T-cell (primary cell): Measurements from ENCODE around the gene ZCCHC13. TPM values are rescaled to one million over a fixed set of nuclear protein-coding genes. Genes with fewer than 3 reads are reported as not detected.

Experiments used
- ATAC-seq, 4 experiments: fragments of 200-7000 bp in 3 of 4; fragments of 150-1000 bp in 1 of 4; cut with Tn5 transposase; replicated peaks in 1 of 4; 1 replicate in 3 of 4; 2 replicates in 1 of 4; pipeline ENCODE4 v1.10.0; 2021; ENCODE audit warnings: moderate library complexity in 3 of 4, mild to moderate bottlenecking in 2 of 4, moderate number of reproducible peaks in 1 of 4
- CTCF ChIA-PET, 2 donors: fragments of 300-600 bp; sonication (Branson Sonifier 250); formaldehyde crosslinking; loops; one replicate each; lab custom pipeline; 2022; ENCODE audit warnings: antibody characterized with exemption in 2 of 2; lab: Charles Lee
- POLR2A ChIA-PET, 2 donors: fragments of 300-600 bp; sonication (Branson Sonifier 250); formaldehyde crosslinking; loops; one replicate each; lab custom pipeline; 2022; ENCODE audit warnings: antibody characterized with exemption in 2 of 2; lab: Charles Lee
- DNase-seq, 35 experiments: peaks; one replicate each; pipeline versions ENCODE4 v3.0.0 to v3.0.0-alpha.2; 2013 to 2023
- H3K27ac ChIP-seq: one replicate; pipeline ENCODE4 v1.5.1; 2013; ENCODE audit warnings: low read length
- H3K27me3 ChIP-seq, 2 experiments: replicated peaks in 1 of 2; 1 replicate in 1 of 2; 2 replicates in 1 of 2; pipeline versions ENCODE4 v1.6.1 to v1.7.0; 2013; ENCODE audit warnings: low read length in 1 of 2, mixed read lengths in 1 of 2; ENCODE audit not compliant: control insufficient read depth in 2 of 2, insufficient read depth in 2 of 2; ENCODE audit errors: extremely low read depth in 1 of 2
- H3K36me3 ChIP-seq, 2 donors: 1 replicate in 1 of 2; 2 replicates in 1 of 2; pipeline versions ENCODE4 v1.6.1 to v1.7.0; 2013; ENCODE audit warnings: low read length in 1 of 2; ENCODE audit not compliant: control insufficient read depth in 2 of 2, insufficient read depth in 1 of 2; ENCODE audit errors: extremely low read depth in 1 of 2
- H3K4me1 ChIP-seq, 2 experiments: 1 replicate in 1 of 2; 2 replicates in 1 of 2; pipeline versions ENCODE4 v1.6.1 to v1.7.0; 2013; ENCODE audit warnings: low read length in 2 of 2, mixed read lengths in 1 of 2; ENCODE audit not compliant: insufficient read depth in 2 of 2, control insufficient read depth in 1 of 2; ENCODE audit errors: extremely low read depth in 1 of 2
- H3K4me3 ChIP-seq, 2 donors: 1 replicate in 1 of 2; 2 replicates in 1 of 2; pipeline versions ENCODE4 v1.5.1 to v1.7.0; 2013; ENCODE audit warnings: mild to moderate bottlenecking in 2 of 2, low read length in 1 of 2, moderate library complexity in 1 of 2; ENCODE audit not compliant: control insufficient read depth in 1 of 2; ENCODE audit errors: extremely low read depth in 1 of 2
- H3K9me3 ChIP-seq: 2 replicates; pipeline ENCODE4 v1.7.0; 2013
- H3K27ac Mint-ChIP-seq, 2 donors: one replicate each; pipeline ENCODE4 v1.8.0; 2020 to 2021; ENCODE audit warnings: mild to moderate bottlenecking in 2 of 2, mixed read lengths in 2 of 2
- H3K27me3 Mint-ChIP-seq, 2 donors: one replicate each; pipeline ENCODE4 v1.8.0; 2021 to 2022; ENCODE audit warnings: mixed read lengths in 2 of 2
- H3K36me3 Mint-ChIP-seq: one replicate; pipeline ENCODE4 v1.8.0; 2021; ENCODE audit warnings: mixed read lengths
- H3K4me1 Mint-ChIP-seq, 3 donors: one replicate each; pipeline ENCODE4 v1.8.0; 2020 to 2022; ENCODE audit warnings: mixed read lengths in 3 of 3, mild to moderate bottlenecking in 1 of 3
- H3K4me3 Mint-ChIP-seq, 3 donors: one replicate each; pipeline ENCODE4 v1.8.0; 2020 to 2022; ENCODE audit warnings: mild to moderate bottlenecking in 3 of 3, mixed read lengths in 3 of 3, moderate library complexity in 3 of 3
- H3K9me3 Mint-ChIP-seq, 3 donors: one replicate each; pipeline ENCODE4 v1.8.0; 2020 to 2022; ENCODE audit warnings: mixed read lengths in 3 of 3
- WGBS: methylation state at CpG from one replicate; pipeline ENCODE4 v1.1.5; 2013; ENCODE audit warnings: missing lambda C conversion rate; ENCODE audit not compliant: insufficient coverage; 5-methylcytosine and 5-hydroxymethylcytosine counted together
- total RNA-seq, 35 experiments: library from RNA in 6 of 35; stranded (reverse) in 6 of 35; fragments of 120-200 nt in 1 of 35; gene quantifications; one replicate each; pipeline versions ENCODE4 v1.2.1 to v1.2.4 and lab custom pipeline; 2013 to 2026

ZCCHC13 gene
- total RNA-seq, 5 donors from 2014 or later (not counting 1 experiment from before 2014, with no cell fraction given) = not detected

DNA sequence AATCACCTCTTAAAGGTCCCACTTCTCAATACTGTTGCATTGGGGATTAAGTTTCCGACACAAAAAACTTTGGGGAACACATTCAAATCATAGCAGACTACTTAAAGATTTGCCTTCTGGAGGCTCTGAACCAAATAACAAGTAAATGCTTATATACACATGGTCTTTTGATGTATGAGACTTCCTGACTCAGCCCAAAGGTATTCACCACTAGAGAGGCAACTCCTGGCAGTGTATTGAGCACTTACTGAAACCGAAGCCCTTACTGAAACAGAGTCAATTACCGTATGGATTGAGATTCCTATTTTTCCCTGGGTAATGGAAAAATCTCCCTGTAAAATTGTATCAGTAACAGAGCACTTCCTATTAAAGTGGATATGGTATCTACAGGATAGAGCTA is 45.4 kb downstream of the ZCCHC13 start:
- Mint-ChIP-seq H3K4me1 (peaks cover 9 to 10% (median 9%) of the 10 kb centered on the region in 3 donors), H3K27me3 (peaks cover 0 to 7% of the 10 kb centered on the region in 2 donors), H3K27ac (no peak overlapping the region), H3K36me3 (no peaks in the 10 kb centered on the region), H3K4me3 (no peak overlapping the region), H3K9me3 (no peaks in the 10 kb centered on the region)
- Histone ChIP-seq H3K9me3 (no peaks in the 10 kb centered on the region), H3K27ac (no peak overlapping the region), H3K27me3 (no peaks in the 10 kb centered on the region), H3K36me3 (no peaks in the 10 kb centered on the region), H3K4me1 (no peaks in the 10 kb centered on the region), H3K4me3 (no peak overlapping the region)
- no CpG with 5 or more reads among the region's 3 CpGs for whole genome bisulfite sequencing
- ChIA-PET POLR2A (no interaction called here), CTCF (no interaction called here)
- DNase-seq (no peak), ATAC-seq (no peak)

DNA sequence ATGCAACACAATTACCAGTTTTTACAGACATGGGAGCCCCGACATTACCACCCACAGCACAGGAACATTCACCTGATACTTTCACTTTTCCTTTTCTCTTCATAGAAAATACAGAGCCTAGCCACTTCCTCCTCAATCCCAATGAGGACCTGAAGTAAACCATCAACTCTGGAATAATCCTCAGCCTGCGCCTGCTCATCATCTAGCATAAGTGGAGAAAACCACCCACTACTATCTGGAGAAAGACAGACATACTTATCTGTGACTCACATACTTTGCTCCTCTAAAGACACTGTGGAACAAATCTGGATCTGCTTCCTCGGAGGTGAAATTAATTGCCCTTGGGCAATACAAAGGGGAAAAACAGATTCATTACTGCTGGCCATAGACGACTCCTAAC is 47.8 kb downstream of the ZCCHC13 start:
- Mint-ChIP-seq H3K27me3 (peaks cover 3 to 7% of the 10 kb centered on the region in 2 donors), H3K27ac (peak overlapping the region; percentile 57 to 62), H3K36me3 (no peaks in the 10 kb centered on the region), H3K4me1 (peaks cover 9 to 10% (median 9%) of the 10 kb centered on the region in 3 donors), H3K4me3 (peak overlapping the region; percentile 11 to 72 (median 45)), H3K9me3 (no peaks in the 10 kb centered on the region)
- Histone ChIP-seq H3K27me3 (peaks cover 0 to 5% of the 10 kb centered on the region in 2 experiments), H3K4me3 (no peak overlapping the region), H3K27ac (no peak overlapping the region), H3K9me3 (no peaks in the 10 kb centered on the region), H3K36me3 (no peaks in the 10 kb centered on the region), H3K4me1 (no peaks in the 10 kb centered on the region)
- DNase-seq (peak in 1 of 35 experiments; percentile 1), ATAC-seq (peak in 1 of 4 experiments; percentile 29)
- 100% methylated on average over 1 of the region's 4 CpGs for WGBS
- POLR2A ChIA-PET = no interaction called here
- CTCF ChIA-PET = no interaction called here

DNA sequence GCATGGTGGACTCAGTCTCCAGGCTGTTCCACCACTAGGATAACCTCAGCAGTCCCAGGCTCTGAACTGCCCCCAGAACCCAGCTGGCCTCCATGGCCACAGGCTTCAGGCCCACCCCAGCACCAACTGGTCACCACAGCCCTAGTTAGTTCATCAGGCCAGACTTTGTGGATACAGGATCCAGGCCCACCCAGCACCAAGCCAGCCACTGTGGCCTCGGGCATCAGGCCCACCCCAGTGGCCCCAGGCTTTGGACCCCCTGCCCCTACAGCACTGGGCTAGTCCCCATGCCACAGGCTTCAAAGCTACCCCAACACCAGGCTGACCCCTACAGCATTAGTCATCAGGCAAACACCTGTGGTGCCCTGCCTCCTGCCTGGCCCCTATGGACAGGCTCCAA is 50.0 kb downstream of the ZCCHC13 start:
- no peak overlapping the region for H3K4me3 Mint-ChIP-seq
- POLR2A ChIA-PET = no interaction called here
- Histone ChIP-seq H3K4me3 (no peak overlapping the region), H3K4me1 (no peaks in the 10 kb centered on the region), H3K36me3 (no peaks in the 10 kb centered on the region), H3K9me3 (no peaks in the 10 kb centered on the region), H3K27me3 (peaks cover 0 to 8% of the 10 kb centered on the region in 2 experiments), H3K27ac (no peak overlapping the region)
- CTCF ChIA-PET = no interaction called here
- peaks cover 3 to 11% of the 10 kb centered on the region in 2 donors for H3K27me3 Mint-ChIP-seq
- no peaks in the 10 kb centered on the region for H3K36me3 Mint-ChIP-seq
- H3K27ac Mint-ChIP-seq = no peak overlapping the region
- no CpG with 5 or more reads among the region's 1 CpG for WGBS
- DNase-seq (no peak), ATAC-seq (no peak)
- H3K4me1 Mint-ChIP-seq = peaks cover 9 to 10% (median 9%) of the 10 kb centered on the region in 3 donors
- H3K9me3 Mint-ChIP-seq = no peaks in the 10 kb centered on the region

Other genes starting within 250 kb of the ZCCHC13 start
- under 1 TPM; 0.23 to 0.41 (median 0.35) TPM for gene SLC16A2, start 117.3 kb downstream of the ZCCHC13 start, total RNA-seq